ENCODE measurements around the gene NRXN3. TPM values are rescaled to one million over a fixed set of nuclear protein-coding genes. Genes with fewer than 3 reads are reported as not detected.

The NRXN3 gene
- total and polyA plus RNA-seq, 2 of the 4 experiments (the other 2 are of a cell fraction) = 4.8 to 25.1 TPM

- TF ChIP-seq, protein P1, sequence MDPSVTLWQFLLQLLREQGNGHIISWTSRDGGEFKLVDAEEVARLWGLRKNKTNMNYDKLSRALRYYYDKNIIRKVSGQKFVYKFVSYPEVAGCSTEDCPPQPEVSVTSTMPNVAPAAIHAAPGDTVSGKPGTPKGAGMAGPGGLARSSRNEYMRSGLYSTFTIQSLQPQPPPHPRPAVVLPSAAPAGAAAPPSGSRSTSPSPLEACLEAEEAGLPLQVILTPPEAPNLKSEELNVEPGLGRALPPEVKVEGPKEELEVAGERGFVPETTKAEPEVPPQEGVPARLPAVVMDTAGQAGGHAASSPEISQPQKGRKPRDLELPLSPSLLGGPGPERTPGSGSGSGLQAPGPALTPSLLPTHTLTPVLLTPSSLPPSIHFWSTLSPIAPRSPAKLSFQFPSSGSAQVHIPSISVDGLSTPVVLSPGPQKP (IDR thresholded peaks at IDR 0.05; ENCODE audit: borderline replicate concordance, low read depth, low read length) = no peak
- TF ChIP-seq FOS (IDR thresholded peaks at IDR 0.05; ENCODE audit: low read depth, low read length) = peak; percentile 25; the same call in 1 of the 2 replicates
- no peak for TF ChIP-seq RAD21 (IDR thresholded peaks at IDR 0.05; ENCODE audit: low read length)
Observed at GRCh38 chr14:78967111-78967809, 797.1 kb downstream of the NRXN3 start (continued).

GRCh38 chr14:78968265-78968664 is 798.1 kb downstream of the NRXN3 start:
- BruUV-seq (replicated peaks) = no TSS peak
- H3K18ac ChIP-seq (ENCODE audit: low read depth, low read length) = peak overlapping the region; percentile 65; the same call in 1 of the 2 replicates
- dilution Hi-C loops (cut with HindIII; ENCODE audit: low sequenced_read_pairs, unreplicated experiment) (no loop called here), in situ Hi-C loops (cut with MboI; ENCODE audit: low sequenced_read_pairs) (loop anchor here (25.0 kb wide), 2 partner anchors 1069 to 1894 kb away; no protein-coding TSS in a partner anchor), intact Hi-C loops (cut with micrococcal nuclease) (loop anchor here (5.0 kb wide), 1 partner anchor 1884 kb away; no protein-coding TSS in a partner anchor)
- H3K9me1 ChIP-seq (ENCODE audit: insufficient read depth, low read length) = peaks cover 4% of the 10 kb centered on the region; the same call in 1 of the 2 replicates
- H2BK20ac ChIP-seq (ENCODE audit: low read depth, low read length) = peak overlapping the region; percentile 64
- peak; percentile 64; the same call in 1 of the 2 replicates for TF ChIP-seq CEBPB (IDR thresholded peaks at IDR 0.05; ENCODE audit: low read depth, low read length)
- TF ChIP-seq BHLHE40 (IDR thresholded peaks at IDR 0.05; ENCODE audit: low read depth, low read length) = no peak
- no peak for TF ChIP-seq FOS (IDR thresholded peaks at IDR 0.05; ENCODE audit: low read depth, low read length)
- TF ChIP-seq MAZ (IDR thresholded peaks at IDR 0.05; ENCODE audit: borderline replicate concordance, low read depth, low read length) = no peak
- H4K91ac ChIP-seq (ENCODE audit: insufficient read depth, low read depth, low read length) = peak overlapping the region; percentile 63; the same call in 1 of the 2 replicates
- H3K4ac ChIP-seq (ENCODE audit: low read depth, low read length) = peak overlapping the region; percentile 75
- H3K4me1 ChIP-seq (ENCODE audit: control insufficient read depth, insufficient read depth, low read length) = peaks cover 5% of the 10 kb centered on the region; the same call in 1 of the 2 replicates
- H3K23ac ChIP-seq (ENCODE audit: low read depth, low read length) = peak overlapping the region; percentile 59; the same call in 1 of the 2 replicates
- H2AK9ac ChIP-seq (replicated peaks; ENCODE audit: low read depth, low read length, poor library complexity) = no peak overlapping the region
- peak overlapping the region; percentile 84; the same call in 2 of the 3 replicates for H2BK15ac ChIP-seq (ENCODE audit: low read depth, low read length)
- no peak overlapping the region for H3K27ac ChIP-seq (ENCODE audit: insufficient read depth, low read length)
- no peak overlapping the region for H3K9ac ChIP-seq (ENCODE audit: low read depth, low read length)
- no peaks in the 10 kb centered on the region for H3K36me3 ChIP-seq (ENCODE audit: control insufficient read depth, insufficient read depth, low read length)
- CTCF ChIA-PET = no interaction called here
- H3K79me1 ChIP-seq (ENCODE audit: low read depth in 1 of 2, low read length in 2 of 2) = no peaks in the 10 kb centered on the region
- ATAC-seq (ENCODE audit: low read depth) = no peak
- no peak overlapping the region for H3K4me2 ChIP-seq (ENCODE audit: low read depth, low read length)
- no peaks in the 10 kb centered on the region for H4K20me1 ChIP-seq (ENCODE audit: insufficient read depth, low read length)
- no peaks in the 10 kb centered on the region for H3K9me3 ChIP-seq (ENCODE audit: control insufficient read depth, insufficient read depth, low read length)
- no peak overlapping the region for H3K56ac ChIP-seq (ENCODE audit: extremely low read depth, insufficient read depth, low read length)
- peak overlapping the region; percentile 88 for H2AK5ac ChIP-seq (ENCODE audit: low read depth, low read length)
- peak overlapping the region; percentile 26 for H2AFZ ChIP-seq (replicated peaks; ENCODE audit: low read length, poor library complexity)
- peak overlapping the region; percentile 76 to 82 for H4K8ac ChIP-seq (ENCODE audit: low read depth in 2 of 2, low read length in 2 of 2)
- POLR2A ChIA-PET (ENCODE audit: unreplicated experiment) = no interaction called here
- peak overlapping the region; percentile 40 for H2BK5ac ChIP-seq (ENCODE audit: low read depth, low read length, poor library complexity, severe bottlenecking)
- peak overlapping the region; percentile 81 for H2BK120ac ChIP-seq (ENCODE audit: low read depth, low read length)
- peak overlapping the region; percentile 91 for H3K14ac ChIP-seq (replicated peaks; ENCODE audit: low read depth, low read length)
- DNase-seq = no peak
- no peak overlapping the region for H4K5ac ChIP-seq (ENCODE audit: low read depth, low read length)
- H3K27me3 ChIP-seq (ENCODE audit: control insufficient read depth, insufficient read depth, low read length) = no peaks in the 10 kb centered on the region
- no peak overlapping the region for H3K4me3 ChIP-seq (ENCODE audit: insufficient read depth, low read depth, low read length)
- 100% methylated on average over 4 of the region's 6 CpGs; no CpG with 5 or more reads in 1 of the 2 experiments for WGBS, 2 experiments (ENCODE audit: extremely low coverage in 2 of 2, insufficient read length in 1 of 2)

Measured in IMR-90 (cell line).